Small intestine (tissue), 7 donors: Measurements from ENCODE around the gene FABP1. TPM values are rescaled to one million over a fixed set of nuclear protein-coding genes. Genes with fewer than 3 reads are reported as not detected.

Source experiments
- DNase-seq, 2 donors: peaks; one replicate each; pipeline versions ENCODE4 v3.0.0 to v3.0.0-alpha.2; 2013
- FAIRE-seq: peaks from 2 replicates; lab custom pipeline; 2012; peaks lifted over from hg19 to GRCh38; lab: Jason Lieb, UNC
- H3K27ac ChIP-seq, 3 donors: one replicate each; pipeline ENCODE4 v1.5.1; 2013; ENCODE audit warnings: low read length in 2 of 3, mild to moderate bottlenecking in 2 of 3, control low read depth in 1 of 3, inconsistent platforms in 1 of 3, low read depth in 1 of 3, moderate library complexity in 1 of 3
- H3K27me3 ChIP-seq, 3 donors: one replicate each; pipeline ENCODE4 v1.6.1; 2013; ENCODE audit warnings: low read length in 3 of 3, inconsistent platforms in 1 of 3; ENCODE audit not compliant: control insufficient read depth in 3 of 3, insufficient read depth in 3 of 3
- H3K36me3 ChIP-seq, 3 donors: one replicate each; pipeline ENCODE4 v1.6.1; 2013; ENCODE audit warnings: low read length in 3 of 3, inconsistent platforms in 1 of 3, low read depth in 1 of 3, mild to moderate bottlenecking in 1 of 3, moderate library complexity in 1 of 3; ENCODE audit not compliant: control insufficient read depth in 3 of 3, insufficient read depth in 2 of 3
- H3K4me1 ChIP-seq, 3 donors: one replicate each; pipeline ENCODE4 v1.6.1; 2013; ENCODE audit warnings: low read length in 2 of 3, inconsistent platforms in 1 of 3, low read depth in 1 of 3, mild to moderate bottlenecking in 1 of 3, moderate library complexity in 1 of 3; ENCODE audit not compliant: control insufficient read depth in 3 of 3, insufficient read depth in 2 of 3
- H3K4me3 ChIP-seq, 3 donors: one replicate each; pipeline ENCODE4 v1.5.1; 2013; ENCODE audit warnings: low read length in 3 of 3, control low read depth in 1 of 3, inconsistent platforms in 1 of 3, low read depth in 1 of 3, mild to moderate bottlenecking in 1 of 3, moderate library complexity in 1 of 3
- H3K9me3 ChIP-seq, 2 donors: one replicate each; pipeline ENCODE4 v1.6.1; 2013; ENCODE audit warnings: low read depth in 1 of 2, low read length in 1 of 2; ENCODE audit not compliant: control insufficient read depth in 2 of 2, insufficient read depth in 1 of 2
- WGBS, 3 donors: extraction: QIAGEN DNeasy Blood & Tissue Kit; methylation state at CpG; one replicate each; pipeline ENCODE4 v1.1.7; 2013; 5-methylcytosine and 5-hydroxymethylcytosine counted together
- polyA plus RNA-seq, 4 donors: library from polyadenylated mRNA; stranded (reverse) in 3 of 4; unstranded in 1 of 4; fragments of 200-250 nt in 3 of 4; fragments of 120-200 nt in 1 of 4; gene quantifications; one replicate each; pipeline versions ENCODE4 v1.2.1 to v1.2.3, GENCODE V29; 2013
- donor health status: healthy with polysubstance abuse.
- donor health status: control.
- donor health status: control.
- donor health status: Bipolar disorder and iron deficiency.
- donor health status: healthy.

FABP1 gene
- polyA plus RNA-seq, 4 donors, result 1,690 to 23,034 (median 6,625) TPM

DNA sequence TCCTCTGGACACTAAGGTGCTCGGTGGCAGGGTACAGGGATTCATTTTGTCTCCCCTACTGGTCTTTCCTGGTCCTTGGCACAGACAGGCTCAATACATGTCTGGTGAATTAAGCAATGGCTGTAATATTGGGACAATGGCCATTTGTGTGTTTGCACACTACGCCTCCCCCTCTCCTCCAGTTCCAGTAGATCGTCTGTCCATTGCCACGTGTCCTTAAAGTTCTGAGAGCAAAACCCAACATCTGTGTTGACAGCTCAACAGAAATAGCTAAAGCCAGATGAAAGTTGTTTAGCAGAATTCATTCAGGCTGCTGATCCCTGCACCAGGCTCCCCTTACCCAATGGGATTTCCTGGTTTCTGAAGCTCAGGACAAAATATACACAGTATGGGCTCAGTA is 9.0 kb upstream of the FABP1 start:
- no peak overlapping the region for H3K4me3 ChIP-seq
- H3K4me1 ChIP-seq, result peaks cover 0 to 18% (median 4%) of the 10 kb centered on the region in 3 donors
- no peak for FAIRE-seq
- H3K36me3 ChIP-seq, result no peaks in the 10 kb centered on the region
- DNase-seq, result no peak
- no peaks in the 10 kb centered on the region for H3K27me3 ChIP-seq
- peaks cover 0 to under 1% of the 10 kb centered on the region in 2 donors for H3K9me3 ChIP-seq
- H3K27ac ChIP-seq, result no peak overlapping the region
- 70% methylated on average over 4 of the region's 4 CpGs for WGBS, 3 donors

DNA sequence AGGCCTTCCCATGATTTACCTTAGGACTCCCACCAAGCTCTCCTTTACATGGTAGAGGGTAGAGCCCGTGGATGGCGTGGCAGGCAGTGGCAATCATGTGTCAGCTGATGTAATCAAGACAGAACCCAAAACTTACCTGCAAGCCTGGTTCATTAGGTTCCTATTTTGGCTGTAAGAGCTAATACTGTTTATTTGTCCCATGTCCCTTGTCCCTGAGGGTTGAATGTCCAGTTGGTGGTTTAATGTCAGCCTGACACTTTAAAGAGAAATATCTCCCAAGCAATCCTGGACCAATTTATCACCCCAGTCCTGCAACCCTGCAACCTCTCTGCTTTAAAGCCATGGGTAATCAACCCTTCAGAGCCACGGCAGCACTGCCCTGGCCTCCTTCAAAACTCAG is 6.0 kb upstream of the FABP1 start:
- no peak for FAIRE-seq

DNA sequence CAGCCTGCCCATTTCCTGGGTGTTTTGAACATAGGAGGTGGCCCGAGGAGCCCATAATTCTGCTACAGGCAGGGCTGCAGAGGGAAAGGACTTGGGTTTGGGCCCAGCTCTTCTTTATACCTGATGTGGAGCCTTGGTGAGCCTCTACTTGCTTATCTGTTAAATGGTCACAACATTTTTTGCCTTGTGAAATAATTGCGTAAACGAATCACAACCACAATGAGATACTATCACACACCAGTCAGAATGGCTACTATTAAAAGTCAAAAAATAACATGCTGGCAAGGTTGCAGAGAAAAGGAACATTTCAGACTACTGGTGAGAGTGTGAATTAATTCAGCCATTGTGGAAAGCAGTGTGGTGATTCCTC is 4.1 kb upstream of the FABP1 start:
- FAIRE-seq, result no peak
- Histone ChIP-seq H3K27ac (peak overlapping the region; percentile 64 to 86 (median 69)), H3K27me3 (no peaks in the 10 kb centered on the region), H3K4me1 (peaks cover 0 to 38% (median 14%) of the 10 kb centered on the region in 3 donors), H3K9me3 (no peaks in the 10 kb centered on the region), H3K4me3 (no peak overlapping the region), H3K36me3 (peaks cover 0 to 2% (median 0%) of the 10 kb centered on the region in 3 donors)
- DNase-seq, result no peak
- 29 to 78% (median 45%) methylated on average over 3 of the region's 3 CpGs for WGBS, 3 donors

More for the DNA sequence above, 6.0 kb upstream of the FABP1 start:
- 74 to 84% (median 78%) methylated on average over 3 of the region's 3 CpGs for WGBS, 3 donors
- Histone ChIP-seq H3K36me3 (no peaks in the 10 kb centered on the region), H3K27ac (no peak overlapping the region), H3K4me1 (peaks cover 0 to 32% (median 10%) of the 10 kb centered on the region in 3 donors), H3K9me3 (no peaks in the 10 kb centered on the region), H3K4me3 (no peak overlapping the region), H3K27me3 (no peaks in the 10 kb centered on the region)
- DNase-seq, result no peak

DNA sequence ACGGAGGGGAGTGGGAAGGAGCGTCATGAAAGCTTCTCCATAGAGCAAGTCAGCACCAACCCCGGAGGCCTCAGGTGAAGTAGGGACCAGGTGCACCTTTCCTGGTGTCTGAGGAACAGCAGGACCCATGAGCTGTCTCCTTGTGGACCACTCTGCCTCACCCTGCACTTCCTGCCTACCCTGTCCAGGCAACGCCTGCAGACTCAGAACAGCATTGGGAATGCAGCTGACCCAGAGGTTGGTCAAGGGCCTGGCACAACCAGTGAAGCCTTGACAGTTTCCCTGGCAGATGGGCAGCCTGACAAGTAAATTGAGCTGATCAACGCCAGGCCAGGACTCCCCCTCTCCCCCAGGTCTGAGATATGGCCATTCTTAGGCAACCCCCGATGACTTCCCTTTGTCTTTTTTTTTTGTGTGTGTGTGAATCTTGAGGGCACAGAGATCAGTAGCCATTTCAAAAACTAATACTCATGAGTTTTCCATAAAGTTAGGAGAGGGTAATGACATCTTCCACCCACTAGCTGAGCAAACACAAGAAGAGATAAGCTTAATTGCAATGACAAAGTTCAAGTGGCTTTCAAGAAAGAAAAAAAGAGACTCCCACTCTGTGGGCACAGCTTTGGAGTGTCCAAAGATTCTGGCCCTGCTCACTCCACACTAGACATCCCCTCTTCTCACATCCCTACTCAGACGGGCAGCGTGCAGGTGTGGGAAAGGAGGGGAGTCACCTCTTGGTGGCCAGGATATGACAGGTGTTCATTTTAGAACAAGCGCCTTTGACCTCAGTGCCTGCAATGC is 3.5 kb upstream of the FABP1 start:
- Histone ChIP-seq H3K4me1 (peaks cover 0 to 38% (median 14%) of the 10 kb centered on the region in 3 donors), H3K27ac (peak overlapping the region; percentile 86 to 88 (median 88)), H3K4me3 (no peak overlapping the region), H3K27me3 (no peaks in the 10 kb centered on the region), H3K9me3 (no peaks in the 10 kb centered on the region), H3K36me3 (peaks cover 0 to 6% (median 3%) of the 10 kb centered on the region in 3 donors)
- FAIRE-seq (no peak), DNase-seq (peak; percentile 86)
- WGBS, 3 donors, result 24 to 65% (median 34%) methylated on average over 9 of the region's 9 CpGs

DNA sequence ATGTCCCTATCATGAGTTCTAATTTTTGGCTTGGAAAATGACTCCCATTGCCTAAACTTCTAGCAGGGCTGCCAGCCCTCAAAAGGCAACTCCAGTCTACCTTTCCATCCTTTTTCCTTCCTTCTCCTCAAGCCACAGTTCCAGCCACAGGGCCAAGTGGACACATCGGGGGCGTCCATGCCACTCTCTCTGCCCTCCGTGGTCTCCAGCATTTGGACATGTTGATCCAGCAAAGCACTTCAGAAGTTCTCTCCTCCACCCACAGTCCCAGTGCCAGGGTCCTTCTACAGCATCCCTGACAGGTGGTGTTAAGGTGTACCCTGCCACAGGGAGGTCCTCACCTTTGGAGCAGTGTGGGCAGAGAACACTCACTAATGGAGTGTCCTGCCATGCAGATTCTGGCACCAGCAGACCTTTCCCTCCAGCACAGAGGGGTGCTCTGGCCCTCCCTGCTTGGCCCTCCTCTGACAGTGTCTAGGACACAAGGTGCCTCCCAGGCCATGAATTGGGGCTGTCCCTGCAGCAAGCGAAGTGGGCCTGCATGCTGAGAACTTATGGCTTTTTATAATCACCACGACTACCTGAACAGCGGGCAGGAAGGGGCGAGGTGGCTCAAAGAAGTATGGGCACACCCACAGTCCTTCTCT is 1.6 kb upstream of the FABP1 start:
- FAIRE-seq, result no peak

DNA sequence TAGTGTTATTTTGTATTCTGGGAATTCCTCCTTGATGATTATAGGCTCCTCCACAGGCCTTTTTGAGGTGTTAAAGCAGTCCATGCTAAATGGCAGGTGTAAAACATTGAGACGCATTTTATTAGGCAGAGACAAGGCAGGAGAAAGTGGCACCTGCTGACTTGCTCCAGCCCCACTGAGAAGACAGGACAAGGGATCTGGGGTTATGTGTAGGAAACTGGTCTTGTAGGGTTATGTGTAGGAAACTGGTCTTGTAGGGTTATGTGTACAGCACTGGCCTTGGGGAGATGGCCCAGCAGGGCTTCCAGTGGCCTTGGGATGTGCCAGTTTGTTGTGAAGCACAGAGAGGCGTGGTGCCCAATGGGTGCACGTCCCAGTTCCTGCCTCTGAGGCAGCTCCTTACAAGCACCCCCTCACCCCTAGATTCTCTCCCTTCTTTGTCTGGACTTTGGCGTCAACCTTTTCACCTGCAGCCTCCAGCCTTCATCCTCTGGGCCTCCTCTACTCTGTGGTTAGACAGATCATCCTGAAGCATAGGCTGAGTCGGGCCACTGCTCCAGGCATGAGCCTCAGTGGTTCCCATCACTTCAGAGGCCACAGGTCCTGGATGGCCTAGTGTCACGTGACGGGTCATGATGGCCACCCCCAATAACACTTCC is 921 bp upstream of the FABP1 start:
- DNase-seq (peak; percentile 43 to 52), FAIRE-seq (no peak)
- peak overlapping the region; percentile 52 to 86 (median 57) for H3K27ac ChIP-seq
- no peaks in the 10 kb centered on the region for H3K9me3 ChIP-seq
- 69 to 85% (median 73%) methylated on average over 7 of the region's 7 CpGs for WGBS, 3 donors
- H3K36me3 ChIP-seq, result peaks cover 0 to 27% (median 10%) of the 10 kb centered on the region in 3 donors
- H3K4me1 ChIP-seq, result peaks cover 0 to 38% (median 14%) of the 10 kb centered on the region in 3 donors
- no peaks in the 10 kb centered on the region for H3K27me3 ChIP-seq
- no peak overlapping the region for H3K4me3 ChIP-seq

More for the DNA sequence above, 1.6 kb upstream of the FABP1 start:
- Histone ChIP-seq H3K4me1 (peaks cover 0 to 38% (median 14%) of the 10 kb centered on the region in 3 donors), H3K27me3 (no peaks in the 10 kb centered on the region), H3K36me3 (peaks cover 0 to 20% (median 10%) of the 10 kb centered on the region in 3 donors), H3K4me3 (no peak overlapping the region), H3K9me3 (no peaks in the 10 kb centered on the region), H3K27ac (peak overlapping the region; percentile 52 to 86 (median 57))
- 55 to 76% (median 58%) methylated on average over 7 of the region's 7 CpGs for WGBS, 3 donors
- DNase-seq, result peak; percentile 23 to 31

DNA sequence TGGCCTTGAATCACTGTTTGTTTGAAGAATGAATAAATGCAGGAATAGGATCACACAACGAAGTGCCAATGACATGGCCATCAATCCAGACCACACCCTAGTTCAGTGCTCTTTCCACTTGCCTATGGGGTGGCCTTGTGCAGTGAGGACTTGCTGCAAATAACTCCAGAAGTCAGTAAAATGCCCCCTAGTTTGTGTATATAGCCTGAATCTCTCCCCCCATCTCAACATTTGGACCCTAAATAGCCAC is 299 bp downstream of the FABP1 start:
- FAIRE-seq, result no peak
- H3K27me3 ChIP-seq, result no peaks in the 10 kb centered on the region
- H3K36me3 ChIP-seq, result peaks cover 0 to 31% (median 10%) of the 10 kb centered on the region in 3 donors
- H3K4me1 ChIP-seq, result peaks cover 0 to 38% (median 14%) of the 10 kb centered on the region in 3 donors
- peak in 1 of 2 donors; percentile 74 for DNase-seq
- no peaks in the 10 kb centered on the region for H3K9me3 ChIP-seq
- peak overlapping the region in 2 of 3 donors; percentile 75 to 77 for H3K4me3 ChIP-seq
- H3K27ac ChIP-seq, result peak overlapping the region; percentile 86 to 91 (median 90)
- 4 to 33% (median 29%) methylated on average over 1 of the region's 1 CpG for WGBS, 3 donors
